Activated naive CD4-positive, alpha-beta T cell treated with anti-CD3 and anti-CD28 coated beads, Interleukin-2, amount 10 ng/mL, durations not matched to agents 5 hours and 36 hours (primary cell): ENCODE results near the gene CCDC71L. TPM values are rescaled to one million over a fixed set of nuclear protein-coding genes. Genes with fewer than 3 reads are reported as not detected.

Source experiments
- total RNA-seq, 2 experiments: library from RNA; stranded (reverse); gene quantifications; one replicate each; pipeline ENCODE4 v1.2.3, GENCODE V29; 2021

Gene CCDC71L
- 10 to 100 TPM; 10.2 to 10.5 TPM for total RNA-seq

DNA sequence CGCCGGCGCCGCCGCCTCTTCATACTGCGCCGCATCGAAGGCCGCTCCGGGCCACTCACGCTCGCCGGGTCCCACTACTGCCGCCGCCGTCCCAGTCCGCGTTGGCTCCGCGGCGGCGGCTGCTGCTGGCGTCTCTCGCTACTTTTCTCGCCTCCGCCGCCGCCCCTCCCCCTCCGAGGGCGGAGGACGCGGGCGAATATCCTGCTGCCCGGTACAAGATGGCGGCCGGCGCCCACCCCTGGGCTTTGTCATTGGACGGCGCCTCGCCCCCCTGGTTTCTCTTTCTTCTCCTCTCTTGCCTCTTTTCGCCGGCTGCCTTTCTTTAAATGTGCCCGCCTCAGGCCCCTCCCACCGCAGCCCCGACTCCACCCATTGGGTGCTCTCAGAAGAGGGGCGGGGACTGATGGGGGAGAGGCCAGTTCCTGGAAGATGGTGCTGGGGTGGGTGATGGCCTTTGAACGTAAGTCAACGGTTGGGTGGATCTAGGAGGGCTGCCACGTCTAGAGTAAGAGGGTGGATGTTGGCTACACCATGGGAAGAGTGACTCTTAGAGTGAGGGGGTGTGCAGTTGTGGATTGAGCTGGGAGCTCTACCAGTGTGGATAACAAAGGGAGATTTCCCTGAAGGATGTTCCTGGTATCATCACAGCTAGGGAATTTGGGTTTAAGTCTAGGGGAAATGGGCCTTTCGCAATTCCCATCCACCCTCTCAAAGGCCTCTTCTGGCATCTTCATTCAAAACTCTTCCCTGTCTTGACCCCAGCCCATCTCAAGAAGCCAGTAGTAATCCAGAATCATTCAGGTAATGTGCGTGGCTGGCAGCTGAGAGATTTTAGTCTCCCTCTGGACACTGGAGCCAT lies at the start of gene CCDC71L:
TSS of gene CCDC71L (minus strand) at position 297 of the 859 bp plus-strand sequence. CDS start at position 35, 262 bp downstream.

Other genes starting within 250 kb of the CCDC71L start
- 10 to 100 TPM; 49.6 to 51.2 TPM for gene PIK3CG, start 204.1 kb upstream of the CCDC71L start, total RNA-seq